Hepatocyte (in vitro differentiated cells): ENCODE measurements around the gene MDGA2. TPM values are rescaled to one million over a fixed set of nuclear protein-coding genes. Genes with fewer than 3 reads are reported as not detected.

Experiments used
- DNase-seq: peaks from one replicate; pipeline ENCODE4 v3.0.0-alpha.2; 2016; ENCODE audit warnings: low spot score
- H2AFZ ChIP-seq: fragments of 200-600 bp; sonication (generic); 2 replicates; pipeline ENCODE4 v1.6.0; 2016; ENCODE audit warnings: antibody characterized with exemption, mild to moderate bottlenecking
- H3K27ac ChIP-seq: fragments of 200-600 bp; sonication (generic); 2 replicates; pipeline ENCODE4 v1.5.1; 2016; ENCODE audit warnings: mild to moderate bottlenecking
- H3K27me3 ChIP-seq: fragments of 200-600 bp; sonication (generic); 2 replicates; pipeline ENCODE4 v1.6.1; 2016
- H3K36me3 ChIP-seq: fragments of 200-600 bp; sonication (generic); replicated peaks from 2 replicates; pipeline ENCODE4 v1.5.1; 2016; ENCODE audit warnings: low read depth; ENCODE audit not compliant: insufficient read depth
- H3K4me1 ChIP-seq: fragments of 200-600 bp; sonication (generic); 2 replicates; pipeline ENCODE4 v1.5.1; 2016; ENCODE audit warnings: mild to moderate bottlenecking, moderate library complexity; ENCODE audit not compliant: insufficient read depth
- H3K4me2 ChIP-seq: fragments of 200-600 bp; sonication (generic); 2 replicates; pipeline ENCODE4 v1.6.0; 2016
- H3K4me3 ChIP-seq: fragments of 200-600 bp; sonication (generic); 2 replicates; pipeline ENCODE4 v1.5.1; 2016; ENCODE audit warnings: mild to moderate bottlenecking
- H3K79me2 ChIP-seq: fragments of 200-600 bp; sonication (generic); 2 replicates; pipeline ENCODE4 v1.6.0; 2017; ENCODE audit warnings: mild to moderate bottlenecking
- H3K9me2 ChIP-seq: fragments of 200-600 bp; sonication (generic); replicated peaks from 2 replicates; pipeline ENCODE4 v1.6.0; 2017; ENCODE audit warnings: mild to moderate bottlenecking; ENCODE audit not compliant: insufficient read depth
- H3K9me3 ChIP-seq: fragments of 200-600 bp; sonication (generic); 2 replicates; pipeline ENCODE4 v1.5.1; 2016; ENCODE audit warnings: low read depth, mild to moderate bottlenecking
- H4K20me1 ChIP-seq: fragments of 200-600 bp; sonication (generic); 2 replicates; pipeline ENCODE4 v1.6.0; 2016; ENCODE audit warnings: mild to moderate bottlenecking; ENCODE audit not compliant: insufficient read depth, poor library complexity, severe bottlenecking
- EZH2 ChIP-seq: fragments of 200-600 bp; sonication (generic); IDR thresholded peaks from 2 replicates; pipeline ENCODE4 v1.6.1; 2016; ENCODE audit warnings: antibody characterized with exemption, mild to moderate bottlenecking, borderline replicate concordance
- EZH2phosphoT487 ChIP-seq: fragments of 200-600 bp; sonication (generic); IDR thresholded peaks from one replicate; pipeline ENCODE4 v1.6.1; 2018; ENCODE audit warnings: antibody characterized with exemption, mild to moderate bottlenecking, low read depth, moderate library complexity; ENCODE audit not compliant: unreplicated experiment, severe bottlenecking
- WGBS: methylation state at CpG from one replicate; pipeline ENCODE4 v1.1.6; 2016; ENCODE audit warnings: low lambda C conversion rate; ENCODE audit errors: missing lambda C conversion rate; 5-methylcytosine and 5-hydroxymethylcytosine counted together
- polyA plus RNA-seq: library from polyadenylated mRNA; unstranded; fragments of >200 nt; fragmentation: Nextera tagmentation; extraction: Ambion mirVana; gene quantifications from 2 replicates; pipeline ENCODE4 v1.2.1, GENCODE V29; 2016
- total RNA-seq: library from RNA; depleted of rRNA; stranded (reverse); fragments of >200 nt; gene quantifications from 2 replicates; pipeline ENCODE4 v1.2.3, GENCODE V29; 2014
- TF ChIP-seq, protein P1 (sequence below): fragments of 200-600 bp; sonication (generic); IDR thresholded peaks from 2 replicates; pipeline ENCODE4 v1.5.1; 2016; ENCODE audit warnings: antibody characterized with exemption, mild to moderate bottlenecking; ENCODE audit not compliant: poor library complexity

The MDGA2 gene
- total and polyA plus RNA-seq, 2 experiments from 2014 or later: 0.51 to 0.70 TPM

DNA sequence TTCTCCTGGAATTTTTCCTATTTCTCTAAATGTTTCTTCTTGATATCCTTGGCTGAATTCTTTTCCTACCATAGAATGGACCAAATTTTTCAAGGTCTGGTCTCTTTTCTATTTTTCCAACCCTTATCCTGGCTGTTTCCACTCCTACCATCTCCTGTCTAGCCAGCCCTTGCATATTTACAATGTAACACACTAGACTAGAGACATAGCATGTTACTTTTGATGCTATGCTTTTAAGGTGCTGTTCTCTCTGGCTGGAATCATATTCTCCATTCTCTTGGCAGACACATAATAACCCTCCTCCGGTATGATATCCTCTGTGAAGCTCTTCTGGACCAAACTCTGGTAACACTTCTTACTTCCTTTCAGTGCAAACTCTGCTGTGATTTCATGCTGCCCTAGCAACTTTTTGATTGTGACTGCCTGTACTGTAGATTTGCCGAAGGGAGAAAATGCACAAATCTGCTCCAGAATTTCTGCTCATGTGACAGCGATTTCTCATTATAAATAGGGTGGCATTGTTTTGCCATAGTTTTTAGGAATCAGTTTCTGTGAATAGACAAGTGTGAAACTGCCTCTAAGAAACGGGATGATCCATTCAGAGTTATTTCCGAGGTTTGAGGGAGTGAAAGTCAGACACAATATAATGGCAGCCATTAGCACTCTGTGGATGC lies 284.4 kb downstream of the MDGA2 start:
- no peaks in the 10 kb centered on the region for H3K9me3 ChIP-seq
- H3K36me3 ChIP-seq: no peaks in the 10 kb centered on the region
- H3K27me3 ChIP-seq: no peaks in the 10 kb centered on the region
- H3K9me2 ChIP-seq: no peaks in the 10 kb centered on the region
- H2AFZ ChIP-seq: no peak overlapping the region
- WGBS: 85% methylated on average over 5 of the region's 5 CpGs
- DNase-seq: no peak
- H4K20me1 ChIP-seq: no peaks in the 10 kb centered on the region
- no peak overlapping the region for H3K27ac ChIP-seq
- TF ChIP-seq, protein P1, sequence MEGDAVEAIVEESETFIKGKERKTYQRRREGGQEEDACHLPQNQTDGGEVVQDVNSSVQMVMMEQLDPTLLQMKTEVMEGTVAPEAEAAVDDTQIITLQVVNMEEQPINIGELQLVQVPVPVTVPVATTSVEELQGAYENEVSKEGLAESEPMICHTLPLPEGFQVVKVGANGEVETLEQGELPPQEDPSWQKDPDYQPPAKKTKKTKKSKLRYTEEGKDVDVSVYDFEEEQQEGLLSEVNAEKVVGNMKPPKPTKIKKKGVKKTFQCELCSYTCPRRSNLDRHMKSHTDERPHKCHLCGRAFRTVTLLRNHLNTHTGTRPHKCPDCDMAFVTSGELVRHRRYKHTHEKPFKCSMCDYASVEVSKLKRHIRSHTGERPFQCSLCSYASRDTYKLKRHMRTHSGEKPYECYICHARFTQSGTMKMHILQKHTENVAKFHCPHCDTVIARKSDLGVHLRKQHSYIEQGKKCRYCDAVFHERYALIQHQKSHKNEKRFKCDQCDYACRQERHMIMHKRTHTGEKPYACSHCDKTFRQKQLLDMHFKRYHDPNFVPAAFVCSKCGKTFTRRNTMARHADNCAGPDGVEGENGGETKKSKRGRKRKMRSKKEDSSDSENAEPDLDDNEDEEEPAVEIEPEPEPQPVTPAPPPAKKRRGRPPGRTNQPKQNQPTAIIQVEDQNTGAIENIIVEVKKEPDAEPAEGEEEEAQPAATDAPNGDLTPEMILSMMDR: no peak
- TF ChIP-seq EZH2phosphoT487: no peak
- TF ChIP-seq EZH2: no peak
- no peaks in the 10 kb centered on the region for H3K79me2 ChIP-seq
- H3K4me2 ChIP-seq: no peak overlapping the region
- no peak overlapping the region for H3K4me3 ChIP-seq
- peaks cover 11% of the 10 kb centered on the region for H3K4me1 ChIP-seq

DNA sequence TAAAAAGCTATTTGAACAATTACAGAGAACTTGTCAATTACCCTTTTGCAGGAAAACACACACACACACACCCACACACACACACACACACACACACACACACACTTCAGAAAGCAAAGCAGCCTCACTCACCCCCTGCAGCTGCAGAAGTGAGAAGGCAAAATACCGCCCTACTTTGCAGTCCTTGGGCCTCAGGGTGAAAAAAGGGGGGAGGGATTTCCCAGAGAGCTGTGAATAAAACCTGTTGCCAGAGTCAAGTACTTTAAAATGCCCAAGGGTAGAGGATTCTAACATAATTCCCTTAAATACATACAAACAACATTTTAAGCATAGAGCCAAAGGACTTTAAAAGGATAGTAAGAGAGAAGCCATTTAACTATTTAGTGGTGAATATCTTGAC lies 285.9 kb downstream of the MDGA2 start:
- no peaks in the 10 kb centered on the region for H3K9me2 ChIP-seq
- no peaks in the 10 kb centered on the region for H4K20me1 ChIP-seq
- no peak overlapping the region for H2AFZ ChIP-seq
- H3K9me3 ChIP-seq: no peaks in the 10 kb centered on the region
- no peak overlapping the region for H3K27ac ChIP-seq
- WGBS: 47% methylated on average over 1 of the region's 1 CpG
- no peaks in the 10 kb centered on the region for H3K27me3 ChIP-seq
- H3K4me2 ChIP-seq: no peak overlapping the region
- no peaks in the 10 kb centered on the region for H3K79me2 ChIP-seq
- no peaks in the 10 kb centered on the region for H3K36me3 ChIP-seq
- peaks cover 11% of the 10 kb centered on the region for H3K4me1 ChIP-seq
- TF ChIP-seq EZH2phosphoT487: no peak
- TF ChIP-seq, protein P1: no peak
- no peak for TF ChIP-seq EZH2
- no peak for DNase-seq
- H3K4me3 ChIP-seq: no peak overlapping the region

DNA sequence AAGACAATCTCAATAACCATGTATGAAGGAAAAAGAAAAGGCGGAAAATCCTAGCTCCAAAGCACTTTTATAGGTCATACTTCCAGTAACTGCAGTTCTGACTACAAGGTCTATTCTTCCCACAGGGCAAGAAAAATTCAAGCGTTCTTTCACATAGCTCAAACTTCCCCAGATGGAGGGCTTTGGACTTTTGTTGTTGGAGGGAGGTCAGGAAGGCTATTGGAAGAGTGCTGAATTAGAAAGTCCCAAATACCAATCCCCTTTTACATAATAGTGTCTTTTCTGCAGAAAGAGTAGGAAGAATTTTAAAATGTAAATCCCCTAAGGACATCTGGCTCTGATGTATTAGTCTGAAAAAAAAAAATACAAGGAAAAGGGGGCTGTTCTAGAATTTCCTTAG lies 309.4 kb downstream of the MDGA2 start:
- Histone ChIP-seq H3K36me3 (no peaks in the 10 kb centered on the region), H2AFZ (no peak overlapping the region), H4K20me1 (no peaks in the 10 kb centered on the region), H3K4me2 (no peak overlapping the region), H3K27me3 (no peaks in the 10 kb centered on the region), H3K4me1 (no peaks in the 10 kb centered on the region), H3K4me3 (no peak overlapping the region), H3K9me2 (no peaks in the 10 kb centered on the region), H3K9me3 (no peaks in the 10 kb centered on the region), H3K79me2 (no peaks in the 10 kb centered on the region), H3K27ac (no peak overlapping the region)
- DNase-seq: no peak
- TF ChIP-seq EZH2 (no peak), EZH2phosphoT487 (no peak)
- TF ChIP-seq, protein P1: no peak
- WGBS: 82% methylated on average over 2 of the region's 2 CpGs
